Measurements from ENCODE around the gene MYO9B.

GRCh38 chr19:17092696-17093095 is 17.1 kb downstream of the MYO9B start:
- TF ChIP-seq POLR2A (IDR thresholded peaks at IDR 0.05) (no peak), POLR2AphosphoS5 (IDR thresholded peaks at IDR 0.05) (no peak)
- TF ChIP-seq, protein P1, sequence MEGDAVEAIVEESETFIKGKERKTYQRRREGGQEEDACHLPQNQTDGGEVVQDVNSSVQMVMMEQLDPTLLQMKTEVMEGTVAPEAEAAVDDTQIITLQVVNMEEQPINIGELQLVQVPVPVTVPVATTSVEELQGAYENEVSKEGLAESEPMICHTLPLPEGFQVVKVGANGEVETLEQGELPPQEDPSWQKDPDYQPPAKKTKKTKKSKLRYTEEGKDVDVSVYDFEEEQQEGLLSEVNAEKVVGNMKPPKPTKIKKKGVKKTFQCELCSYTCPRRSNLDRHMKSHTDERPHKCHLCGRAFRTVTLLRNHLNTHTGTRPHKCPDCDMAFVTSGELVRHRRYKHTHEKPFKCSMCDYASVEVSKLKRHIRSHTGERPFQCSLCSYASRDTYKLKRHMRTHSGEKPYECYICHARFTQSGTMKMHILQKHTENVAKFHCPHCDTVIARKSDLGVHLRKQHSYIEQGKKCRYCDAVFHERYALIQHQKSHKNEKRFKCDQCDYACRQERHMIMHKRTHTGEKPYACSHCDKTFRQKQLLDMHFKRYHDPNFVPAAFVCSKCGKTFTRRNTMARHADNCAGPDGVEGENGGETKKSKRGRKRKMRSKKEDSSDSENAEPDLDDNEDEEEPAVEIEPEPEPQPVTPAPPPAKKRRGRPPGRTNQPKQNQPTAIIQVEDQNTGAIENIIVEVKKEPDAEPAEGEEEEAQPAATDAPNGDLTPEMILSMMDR (IDR thresholded peaks at IDR 0.05 in 8 of 11, conservative IDR thresholded peaks at IDR 0.05 in 3 of 11), result no peak

Data from spleen (tissue), 7 donors.